Mesendoderm (in vitro differentiated cells): Measurements from ENCODE around the gene SIGLEC12.

Source experiments
- DNase-seq: peaks from one replicate; pipeline ENCODE4 v3.0.0; 2013
- H2AK5ac ChIP-seq: 2 replicates; pipeline ENCODE4 v1.6.1; 2013; ENCODE audit warnings: low read length, inconsistent platforms
- H2BK120ac ChIP-seq: 2 replicates; pipeline ENCODE4 v1.6.1; 2013; ENCODE audit warnings: low read depth, mild to moderate bottlenecking, low read length, moderate library complexity, mixed read lengths
- H2BK15ac ChIP-seq: replicated peaks from 2 replicates; pipeline ENCODE4 v1.6.1; 2013; ENCODE audit warnings: low read depth, mild to moderate bottlenecking, moderate library complexity
- H2BK5ac ChIP-seq: 2 replicates; pipeline ENCODE4 v1.6.1; 2013; ENCODE audit warnings: low read length, inconsistent platforms
- H3K18ac ChIP-seq: 2 replicates; pipeline ENCODE4 v1.6.1; 2013; ENCODE audit warnings: mild to moderate bottlenecking, low read length, mixed read lengths
- H3K23ac ChIP-seq: one replicate; pipeline ENCODE4 v1.6.1; 2013; ENCODE audit warnings: low read length
- H3K27ac ChIP-seq: 2 replicates; pipeline ENCODE4 v1.5.1; 2013; ENCODE audit warnings: low read depth, mild to moderate bottlenecking, inconsistent platforms, low read length, moderate library complexity
- H3K27me3 ChIP-seq: 2 replicates; pipeline ENCODE4 v1.6.1; 2013; ENCODE audit warnings: low read length, control low read depth, mild to moderate bottlenecking, inconsistent platforms; ENCODE audit not compliant: insufficient read depth, poor library complexity
- H3K36me3 ChIP-seq: 2 replicates; pipeline ENCODE4 v1.6.1; 2013; ENCODE audit warnings: low read length, inconsistent platforms; ENCODE audit not compliant: control insufficient read depth, insufficient read depth
- H3K4ac ChIP-seq: one replicate; pipeline ENCODE4 v1.6.1; 2013; ENCODE audit warnings: low read depth, mild to moderate bottlenecking, low read length, moderate library complexity
- H3K4me1 ChIP-seq: 2 replicates; pipeline ENCODE4 v1.6.1; 2013; ENCODE audit warnings: low read depth, low read length, inconsistent platforms; ENCODE audit not compliant: control insufficient read depth
- H3K4me2 ChIP-seq: 2 replicates; pipeline ENCODE4 v1.6.1; 2013; ENCODE audit warnings: low read length
- H3K4me3 ChIP-seq: 2 replicates; pipeline ENCODE4 v1.5.1; 2013; ENCODE audit warnings: mild to moderate bottlenecking, low read length
- H3K56ac ChIP-seq: one replicate; pipeline ENCODE4 v1.6.1; 2013; ENCODE audit warnings: low read length
- H3K79me1 ChIP-seq: 2 replicates; pipeline ENCODE4 v1.6.1; 2013; ENCODE audit warnings: low read length, inconsistent platforms
- H3K79me2 ChIP-seq: 2 replicates; pipeline ENCODE4 v1.6.1; 2013; ENCODE audit warnings: mild to moderate bottlenecking, low read length; ENCODE audit not compliant: control insufficient read depth, insufficient read depth
- H3K9ac ChIP-seq: 2 replicates; pipeline ENCODE4 v1.6.1; 2013; ENCODE audit warnings: low read length, inconsistent platforms
- H4K5ac ChIP-seq: one replicate; pipeline ENCODE4 v1.6.1; 2013; ENCODE audit warnings: low read length
- H4K8ac ChIP-seq: one replicate; pipeline ENCODE4 v1.6.1; 2013; ENCODE audit warnings: low read depth, mild to moderate bottlenecking, control low read depth, low read length, moderate library complexity
- WGBS: extraction: QIAGEN DNeasy Blood & Tissue Kit; methylation state at CpG from one replicate; pipeline ENCODE4 v1.1.7; 2013; ENCODE audit warnings: low lambda C conversion rate, missing lambda C conversion rate; ENCODE audit not compliant: insufficient coverage; ENCODE audit errors: extremely low coverage; 5-methylcytosine and 5-hydroxymethylcytosine counted together

The SIGLEC12 gene

DNA sequence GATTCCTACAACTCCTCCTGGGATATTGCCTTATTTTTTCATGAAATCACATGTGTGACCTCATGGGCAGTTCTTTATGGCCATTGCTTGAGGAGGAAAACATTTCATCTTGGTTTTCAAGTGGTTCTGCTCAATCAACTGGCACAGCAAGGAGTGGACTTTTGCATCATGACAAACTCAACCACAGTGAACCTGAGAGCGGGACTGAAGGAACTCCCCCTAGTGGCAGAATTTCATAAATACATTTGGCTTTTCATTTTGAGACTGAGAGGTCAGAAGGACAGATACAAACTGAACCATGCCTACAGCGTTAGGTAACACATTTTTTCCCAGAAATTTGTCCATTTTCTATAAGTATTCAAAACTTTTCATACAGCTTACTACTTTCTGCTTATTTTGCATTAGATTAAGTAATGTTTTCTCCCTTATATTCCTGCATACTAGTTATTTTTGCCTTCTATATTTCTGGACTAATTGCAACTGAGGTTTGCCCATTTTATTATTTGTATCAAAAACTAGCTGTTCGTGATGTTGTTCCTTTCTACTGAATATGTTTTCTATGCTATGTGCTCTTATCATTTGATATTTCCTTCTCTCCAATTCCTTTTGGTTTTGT, 13.4 kb upstream of the SIGLEC12 start:
- Histone ChIP-seq H3K79me2 (no peaks in the 10 kb centered on the region), H4K8ac (no peak overlapping the region), H3K27me3 (no peaks in the 10 kb centered on the region), H3K18ac (no peak overlapping the region), H3K23ac (no peak overlapping the region), H3K4me3 (no peak overlapping the region), H3K4me2 (no peak overlapping the region), H4K5ac (no peak overlapping the region), H3K79me1 (no peaks in the 10 kb centered on the region), H3K4me1 (no peaks in the 10 kb centered on the region), H3K36me3 (no peaks in the 10 kb centered on the region), H2BK120ac (no peak overlapping the region), H3K27ac (no peak overlapping the region), H2BK15ac (no peak overlapping the region), H3K56ac (no peak overlapping the region), H3K9ac (no peak overlapping the region), H2BK5ac (no peak overlapping the region), H3K4ac (no peak overlapping the region), H2AK5ac (no peak overlapping the region)
- no CpG with 5 or more reads among the region's 3 CpGs for WGBS
- peak; percentile 55 for DNase-seq

DNA sequence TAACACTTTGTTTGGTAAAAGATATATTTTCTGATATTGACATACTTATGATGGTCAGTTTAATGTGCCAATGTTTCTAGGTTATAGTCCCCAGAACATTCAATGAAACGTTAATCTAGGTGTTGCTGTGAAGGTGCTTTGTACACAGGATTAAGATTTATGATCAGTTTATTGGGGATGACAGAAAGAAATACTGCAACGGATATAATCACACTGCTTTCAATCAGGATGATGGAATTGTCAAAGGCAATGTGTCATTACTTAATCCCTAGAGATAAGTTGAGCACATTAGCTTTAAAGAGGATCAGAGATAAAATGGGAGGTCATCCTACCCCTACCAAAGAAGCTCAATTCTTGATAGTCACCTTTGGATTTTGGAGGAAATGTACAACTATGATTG, 12.4 kb upstream of the SIGLEC12 start:
- Histone ChIP-seq H3K9ac (no peak overlapping the region), H3K18ac (no peak overlapping the region), H3K23ac (no peak overlapping the region), H3K56ac (no peak overlapping the region), H3K4me3 (no peak overlapping the region), H2BK5ac (no peak overlapping the region), H3K79me1 (no peaks in the 10 kb centered on the region), H3K27ac (no peak overlapping the region), H3K4me1 (no peaks in the 10 kb centered on the region), H2BK120ac (no peak overlapping the region), H2AK5ac (no peak overlapping the region), H3K27me3 (no peaks in the 10 kb centered on the region), H3K79me2 (no peaks in the 10 kb centered on the region), H3K4ac (no peak overlapping the region), H2BK15ac (no peak overlapping the region), H4K5ac (no peak overlapping the region), H4K8ac (no peak overlapping the region), H3K4me2 (no peak overlapping the region), H3K36me3 (no peaks in the 10 kb centered on the region)
- WGBS, result no CpG with 5 or more reads among the region's 2 CpGs
- DNase-seq, result no peak

DNA sequence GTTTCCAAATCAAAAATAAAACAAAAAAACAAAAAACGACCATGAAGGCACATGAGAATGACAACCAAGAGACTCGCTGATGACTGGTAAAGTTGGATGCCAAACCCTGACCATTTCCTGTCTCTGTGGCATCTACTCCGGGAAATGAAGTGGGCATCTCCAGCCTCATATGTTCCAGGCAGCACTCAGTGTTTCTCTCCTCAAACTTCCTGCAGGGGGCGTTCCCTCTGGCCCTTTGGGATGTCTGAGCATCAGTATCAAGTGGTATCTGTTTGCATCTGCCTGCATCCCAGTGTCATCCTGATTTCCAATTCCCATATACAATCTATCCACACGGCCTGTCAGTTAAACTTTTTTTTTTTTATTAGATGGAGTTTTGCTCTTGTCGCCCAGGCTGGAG, 9.8 kb upstream of the SIGLEC12 start:
- peak; percentile 4 for DNase-seq
- Histone ChIP-seq H3K79me1 (no peaks in the 10 kb centered on the region), H2BK15ac (no peak overlapping the region), H3K27me3 (no peaks in the 10 kb centered on the region), H3K4me1 (no peaks in the 10 kb centered on the region), H3K27ac (no peak overlapping the region), H2BK120ac (no peak overlapping the region), H3K4me2 (no peak overlapping the region), H3K4ac (no peak overlapping the region), H4K8ac (no peak overlapping the region), H4K5ac (no peak overlapping the region), H3K36me3 (no peaks in the 10 kb centered on the region), H3K79me2 (no peaks in the 10 kb centered on the region), H2AK5ac (no peak overlapping the region), H3K56ac (no peak overlapping the region), H3K9ac (no peak overlapping the region), H3K4me3 (no peak overlapping the region), H3K18ac (no peak overlapping the region), H3K23ac (no peak overlapping the region), H2BK5ac (no peak overlapping the region)
- WGBS, result no CpG with 5 or more reads among the region's 6 CpGs

DNA sequence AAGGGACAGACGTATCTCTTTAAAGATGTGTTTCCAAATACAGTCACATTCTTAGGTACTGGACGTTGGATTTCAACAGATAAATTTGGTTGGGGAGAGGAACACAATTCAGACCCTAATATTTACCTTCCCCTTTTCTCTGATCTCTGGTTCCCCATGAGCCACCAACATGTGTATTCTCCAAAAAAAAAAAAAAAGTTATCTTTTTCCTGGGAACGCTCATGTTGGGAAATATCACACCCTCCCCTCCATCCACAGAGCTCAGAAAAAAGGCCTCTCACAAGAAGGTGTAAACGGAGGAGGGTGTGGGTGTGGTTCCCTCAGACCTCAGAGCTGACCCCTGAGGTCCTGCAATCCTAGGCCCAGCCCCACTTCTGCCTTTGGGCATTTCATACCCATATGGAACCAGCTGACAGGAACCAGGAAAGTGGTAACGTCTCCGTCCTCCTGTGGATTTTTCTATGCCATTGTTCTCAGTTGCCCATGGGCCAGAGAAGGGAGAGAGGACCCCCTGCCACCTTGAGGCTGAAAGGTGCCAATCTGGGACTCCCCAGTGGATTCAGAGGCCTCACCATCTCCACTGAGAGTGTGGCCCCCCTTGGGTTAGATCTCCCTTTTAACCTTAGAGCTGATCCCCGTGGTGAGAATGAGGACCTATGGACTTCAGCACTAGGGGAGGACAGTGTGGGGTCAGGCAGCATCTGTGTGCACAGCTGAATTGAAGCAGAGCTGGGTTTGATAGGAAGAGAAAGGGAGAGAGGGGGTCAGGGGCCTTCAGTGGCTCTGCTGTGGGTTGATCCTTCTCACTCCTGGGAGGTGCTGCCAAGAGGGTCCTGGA, 8.4 kb upstream of the SIGLEC12 start:
- Histone ChIP-seq H2AK5ac (no peak overlapping the region), H3K27me3 (no peaks in the 10 kb centered on the region), H3K9ac (no peak overlapping the region), H3K79me1 (no peaks in the 10 kb centered on the region), H3K27ac (no peak overlapping the region), H2BK15ac (no peak overlapping the region), H3K4me3 (no peak overlapping the region), H3K56ac (no peak overlapping the region), H3K4me1 (no peaks in the 10 kb centered on the region), H2BK120ac (no peak overlapping the region), H3K79me2 (no peaks in the 10 kb centered on the region), H3K23ac (no peak overlapping the region), H3K18ac (no peak overlapping the region), H4K5ac (no peak overlapping the region), H3K4me2 (no peak overlapping the region), H3K36me3 (no peaks in the 10 kb centered on the region), H3K4ac (no peak overlapping the region), H4K8ac (no peak overlapping the region), H2BK5ac (no peak overlapping the region)
- WGBS, result no CpG with 5 or more reads among the region's 7 CpGs
- DNase-seq, result no peak

DNA sequence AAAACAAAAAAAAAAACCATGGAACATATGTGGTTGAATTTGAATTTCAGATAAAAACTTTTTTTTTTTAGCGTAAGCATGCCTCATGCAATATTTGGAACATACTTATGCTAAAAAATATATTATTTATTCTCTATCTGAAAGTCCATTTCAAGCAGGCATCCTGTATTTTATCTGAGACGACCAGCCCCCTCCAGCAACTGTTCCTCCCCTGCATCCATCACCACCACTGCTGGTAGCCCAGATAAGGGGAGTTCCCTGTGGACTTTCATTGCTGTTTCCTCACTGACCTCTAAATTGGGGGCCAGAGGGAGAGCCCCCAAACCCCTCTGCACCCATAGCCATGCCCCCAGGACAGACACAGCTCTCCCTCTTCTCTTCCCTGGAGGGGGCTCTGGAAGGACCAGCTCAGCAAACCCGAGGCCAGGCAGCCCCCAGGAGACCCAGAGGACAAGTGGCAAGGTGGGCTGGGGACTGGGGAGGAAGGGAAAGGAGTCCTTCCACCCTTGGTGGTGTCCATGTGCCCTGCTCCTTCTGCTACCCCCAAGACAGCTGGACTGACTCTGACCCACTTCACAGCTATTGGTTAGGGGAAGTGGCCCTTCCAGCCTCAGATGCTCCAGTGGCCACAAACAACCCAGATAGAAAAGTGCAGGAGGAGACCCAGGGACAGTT, 6.6 kb upstream of the SIGLEC12 start:
- H2BK120ac ChIP-seq, result no peak overlapping the region
- H3K9ac ChIP-seq, result no peak overlapping the region
- H3K18ac ChIP-seq, result no peak overlapping the region
- H3K79me2 ChIP-seq, result no peaks in the 10 kb centered on the region
- no peak overlapping the region for H3K27ac ChIP-seq
- H3K56ac ChIP-seq, result no peak overlapping the region
- no peak overlapping the region for H2BK15ac ChIP-seq
- H2BK5ac ChIP-seq, result no peak overlapping the region
- no peaks in the 10 kb centered on the region for H3K36me3 ChIP-seq
- H3K27me3 ChIP-seq, result no peaks in the 10 kb centered on the region
- no peak overlapping the region for H3K4ac ChIP-seq
- H3K23ac ChIP-seq, result no peak overlapping the region
- no peaks in the 10 kb centered on the region for H3K79me1 ChIP-seq
- H3K4me1 ChIP-seq, result no peaks in the 10 kb centered on the region
- H3K4me3 ChIP-seq, result no peak overlapping the region
- WGBS, result no CpG with 5 or more reads among the region's 3 CpGs
- DNase-seq, result no peak
- H3K4me2 ChIP-seq, result no peak overlapping the region
- H4K5ac ChIP-seq, result no peak overlapping the region
- no peak overlapping the region for H2AK5ac ChIP-seq
- no peak overlapping the region for H4K8ac ChIP-seq
